GM12878 (cell line): ENCODE measurements around the gene TMEM132C. TPM values are rescaled to one million over a fixed set of nuclear protein-coding genes. Genes with fewer than 3 reads are reported as not detected.

Source experiments
- ATAC-seq: fragments of 200-7000 bp; cut with Tn5 transposase; 3 replicates; pipeline ENCODE4 v1.9.1; 2020; ENCODE audit warnings: mild to moderate bottlenecking, moderate library complexity
- BruUV-seq: library from RNA; stranded (reverse); fragments of 400-500 nt; replicated peaks from 2 replicates; lab custom pipeline; 2021; lab: Mats Ljungman, UMichigan
- CTCF ChIA-PET: fragments of 300-600 bp; sonication (Branson Sonifier 250); formaldehyde crosslinking; extraction: SDS; loops from one replicate; lab custom pipeline; 2021; ENCODE audit warnings: inconsistent platforms; lab: Yijun Ruan, JAX
- POLR2A ChIA-PET: fragments of 350-600 bp; formaldehyde crosslinking; extraction: SDS; loops from one replicate; lab custom pipeline; 2021; ENCODE audit warnings: inconsistent platforms; lab: Charles Lee
- RAD21 ChIA-PET: fragments of 300-600 bp; sonication (Branson Sonifier 250); formaldehyde crosslinking; loops from one replicate; lab custom pipeline; 2023; ENCODE audit warnings: antibody characterized with exemption; ENCODE audit not compliant: unreplicated experiment; lab: Charles Lee
- SMC1A ChIA-PET: fragments of 300-600 bp; sonication (Branson Sonifier 250); formaldehyde crosslinking; loops from one replicate; lab custom pipeline; 2023; ENCODE audit not compliant: unreplicated experiment, uncharacterized antibody; lab: Charles Lee
- DNase-seq: peaks from one replicate; pipeline ENCODE4 v3.0.0-alpha.2; 2011; ENCODE audit warnings: low read depth, low spot score
- FAIRE-seq: peaks from 3 replicates; lab custom pipeline; 2011; peaks lifted over from hg19 to GRCh38; lab: Jason Lieb, UNC
- H2AFZ ChIP-seq: 2 replicates; pipeline ENCODE4 v1.6.0; 2011; ENCODE audit warnings: low read depth, low read length, control low read depth; ENCODE audit not compliant: control insufficient read depth
- H3K27ac ChIP-seq: 2 replicates; pipeline ENCODE4 v1.5.1; 2011; ENCODE audit warnings: control low read depth; ENCODE audit not compliant: control insufficient read depth, insufficient read depth
- H3K27me3 ChIP-seq, 2 experiments: replicated peaks in 1 of 2; 2 replicates each; pipeline versions ENCODE4 v1.6.0 to v1.6.1; 2011; ENCODE audit warnings: low read length in 1 of 2; ENCODE audit not compliant: control insufficient read depth in 2 of 2, insufficient read depth in 2 of 2
- H3K36me3 ChIP-seq, 2 experiments: 2 replicates each; pipeline ENCODE4 v1.5.1; 2011; ENCODE audit warnings: low read length in 1 of 2; ENCODE audit not compliant: control insufficient read depth in 2 of 2, insufficient read depth in 2 of 2
- H3K4me1 ChIP-seq: 2 replicates; pipeline ENCODE4 v1.6.1; 2011; ENCODE audit warnings: mild to moderate bottlenecking, low read length, moderate library complexity, mixed read lengths; ENCODE audit not compliant: control insufficient read depth, insufficient read depth
- H3K4me2 ChIP-seq: 2 replicates; pipeline ENCODE4 v1.6.0; 2011; ENCODE audit warnings: control low read depth; ENCODE audit not compliant: control insufficient read depth, insufficient read depth
- H3K4me3 ChIP-seq: fragments of 200-600 bp; sonication (generic); 2 replicates; pipeline ENCODE4 v1.5.1; 2016
- H3K79me2 ChIP-seq: 2 replicates; pipeline ENCODE4 v1.6.0; 2011; ENCODE audit warnings: low read length; ENCODE audit not compliant: control insufficient read depth, insufficient read depth
- H3K9ac ChIP-seq: 2 replicates; pipeline ENCODE4 v1.8.0; 2011; ENCODE audit warnings: low read length, control low read depth, mixed read lengths; ENCODE audit not compliant: control insufficient read depth, insufficient read depth
- H3K9me3 ChIP-seq: replicated peaks from 3 replicates; pipeline ENCODE4 v1.5.1; 2011; ENCODE audit warnings: mild to moderate bottlenecking, low read length; ENCODE audit not compliant: control insufficient read depth, insufficient read depth
- H4K20me1 ChIP-seq: 2 replicates; pipeline ENCODE4 v1.6.0; 2011; ENCODE audit not compliant: control insufficient read depth, insufficient read depth
- ATF7 ChIP-seq: fragments of 450-650 bp; IDR thresholded peaks from 2 replicates; pipeline ENCODE4 v1.6.1; 2016; ENCODE audit warnings: low read depth, mild to moderate bottlenecking
- CREM ChIP-seq: IDR thresholded peaks from 2 replicates; pipeline ENCODE4 v1.6.1; 2014; ENCODE audit warnings: antibody characterized with exemption, low read depth
- E4F1 ChIP-seq: fragments of 450-650 bp; IDR thresholded peaks from 2 replicates; pipeline ENCODE4 v1.6.1; 2018; ENCODE audit warnings: borderline replicate concordance, mild to moderate bottlenecking; ENCODE audit not compliant: partially characterized antibody
- ETV6 ChIP-seq, 2 experiments: fragments of 450-650 bp in 1 of 2; IDR thresholded peaks in 1 of 2; conservative IDR thresholded peaks in 1 of 2; 2 replicates each; pipeline ENCODE4 v1.6.1; 2014; ENCODE audit warnings: antibody characterized with exemption in 1 of 2, borderline replicate concordance in 1 of 2, low read depth in 1 of 2, mild to moderate bottlenecking in 1 of 2, moderate library complexity in 1 of 2
- EZH2 ChIP-seq: IDR thresholded peaks from 2 replicates; pipeline ENCODE4 v1.6.1; 2012; ENCODE audit warnings: low read depth, mild to moderate bottlenecking, control low read depth, inconsistent platforms, low read length, borderline replicate concordance; ENCODE audit not compliant: control insufficient read depth
- FOXK2 ChIP-seq: fragments of 450-650 bp; IDR thresholded peaks from 2 replicates; pipeline ENCODE4 v1.6.1; 2017; ENCODE audit warnings: mild to moderate bottlenecking, moderate library complexity
- MXI1 ChIP-seq: fragments of 150-350 bp; IDR thresholded peaks from 2 replicates; pipeline ENCODE4 v1.6.1; 2011; ENCODE audit warnings: low read depth, mild to moderate bottlenecking, inconsistent platforms, low read length, improper control_type of control experiment
- MYC ChIP-seq: IDR thresholded peaks from 2 replicates; pipeline ENCODE4 v1.6.1; 2011; ENCODE audit warnings: mild to moderate bottlenecking, low read length, moderate library complexity, inconsistent platforms; ENCODE audit not compliant: insufficient read depth, insufficient replicate concordance, insufficient read length, severe bottlenecking
- NR2F1 ChIP-seq: fragments of 450-650 bp; conservative IDR thresholded peaks from 2 replicates; pipeline ENCODE4 v1.6.1; 2017; ENCODE audit warnings: mild to moderate bottlenecking
- PKNOX1 ChIP-seq: fragments of 450-650 bp; IDR thresholded peaks from 2 replicates; pipeline ENCODE4 v1.6.1; 2016; ENCODE audit warnings: mild to moderate bottlenecking
- POLR2AphosphoS2 ChIP-seq: IDR thresholded peaks from 2 replicates; pipeline ENCODE4 v1.6.1; 2011; ENCODE audit warnings: low read depth, mild to moderate bottlenecking, low read length, improper control_type of control experiment, moderate library complexity
- POLR2AphosphoS5 ChIP-seq: IDR thresholded peaks from 2 replicates; pipeline ENCODE4 v1.6.1; 2011; ENCODE audit warnings: mild to moderate bottlenecking, low read length, inconsistent platforms
- RELB ChIP-seq: fragments of 450-650 bp; IDR thresholded peaks from 2 replicates; pipeline ENCODE4 v1.6.1; 2017; ENCODE audit warnings: low read depth, mild to moderate bottlenecking, moderate library complexity
- SMAD1 ChIP-seq: fragments of 450-650 bp; IDR thresholded peaks from 2 replicates; pipeline ENCODE4 v1.6.1; 2018; ENCODE audit warnings: mild to moderate bottlenecking, low read depth; ENCODE audit not compliant: partially characterized antibody
- STAT3 ChIP-seq: IDR thresholded peaks from 2 replicates; pipeline ENCODE4 v1.6.1; 2011; ENCODE audit warnings: low read depth, low read length, improper control_type of control experiment
- TBL1XR1 ChIP-seq: IDR thresholded peaks from 2 replicates; pipeline ENCODE4 v1.6.1; 2012; ENCODE audit warnings: low read depth, low read length, improper control_type of control experiment
- ZBTB33 ChIP-seq: fragments of 450-650 bp; IDR thresholded peaks from 2 replicates; pipeline ENCODE4 v1.6.1; 2017; ENCODE audit warnings: mild to moderate bottlenecking
- ZNF622 ChIP-seq: fragments of 450-650 bp; IDR thresholded peaks from 2 replicates; pipeline ENCODE4 v1.6.1; 2017; ENCODE audit warnings: mild to moderate bottlenecking, inconsistent platforms
- WGBS: methylation state at CpG from one replicate; pipeline ENCODE4 v1.1.6; 2016; ENCODE audit warnings: low lambda C conversion rate; ENCODE audit not compliant: insufficient replicate concordance, insufficient coverage; ENCODE audit errors: missing lambda C conversion rate; 5-methylcytosine and 5-hydroxymethylcytosine counted together
- in situ Hi-C: fragments of 300-500 bp; cut with MboI; formaldehyde crosslinking; loops from 9 replicates; pipeline ENCODE4 v1.14.3; 2018; ENCODE audit warnings: mixed read lengths
- intact Hi-C: fragments of 100-400 bp; cut with micrococcal nuclease; formaldehyde crosslinking; loops from one replicate; pipeline ENCODE4 v1.14.2; 2022; ENCODE audit not compliant: unreplicated experiment
- polyA plus RNA-seq, 11 experiments: library from polyadenylated mRNA; depleted of rRNA in 4 of 11; unstranded in 6 of 11; stranded (reverse) in 5 of 11; fragments of >200 nt; fragmentation: Nextera tagmentation in 4 of 11; fragmentation: Illumina TruSeq in 1 of 11; extraction: Ambion mirVana in 4 of 11; extraction: Trizol in 1 of 11; gene quantifications; 1 replicate in 1 of 11; 2 replicates in 10 of 11; pipeline versions ENCODE4 v1.2.1 to v1.2.3, GENCODE V29; 2011 to 2016; ENCODE audit warnings: inconsistent platforms in 2 of 11, missing spikeins in 2 of 11, low read depth in 1 of 11
- total RNA-seq, 4 experiments: library from RNA; depleted of rRNA in 3 of 4; stranded (reverse); fragments of >200 nt in 3 of 4; fragmentation: Illumina TruSeq in 1 of 4; extraction: Trizol in 1 of 4; gene quantifications; 2 replicates each; pipeline versions ENCODE4 v1.2.1 to v1.2.3, GENCODE V29; 2013 to 2021

Gene TMEM132C
- total and polyA plus RNA-seq, 10 of the 15 experiments (the other 5 are each of a cell fraction or from before 2014, with no cell fraction given): not detected

- ChIA-PET RAD21 (no interaction called here), CTCF (no interaction called here), SMC1A (no interaction called here), POLR2A (no interaction called here)
- BruUV-seq: no TSS peak
- H3K36me3 ChIP-seq: no peaks in the 10 kb centered on the region
- no peak overlapping the region for H3K4me3 ChIP-seq
- H3K4me2 ChIP-seq: no peak overlapping the region
- H3K9me3 ChIP-seq: no peaks in the 10 kb centered on the region; the same call in 1 of the 3 replicates
- no peak overlapping the region for H3K27ac ChIP-seq
- 10% methylated on average over 6 of the region's 6 CpGs for WGBS
- H3K27me3 ChIP-seq: no peaks in the 10 kb centered on the region
- no peak overlapping the region for H3K9ac ChIP-seq
- FAIRE-seq (no peak), ATAC-seq (no peak), DNase-seq (no peak)
- intact Hi-C loops (no loop called here), in situ Hi-C loops (no loop called here)
- H4K20me1 ChIP-seq: no peaks in the 10 kb centered on the region
- TF ChIP-seq ZNF622 (no peak), POLR2AphosphoS2 (no peak), STAT3 (no peak), EZH2 (no peak), E4F1 (no peak), TBL1XR1 (no peak), MYC (no peak), ZBTB33 (no peak), MXI1 (no peak), ETV6 (conservative IDR thresholded peaks at IDR 0.05 in 1 of 2, IDR thresholded peaks at IDR 0.05 in 1 of 2; ENCODE audit: borderline replicate concordance in 1 of 2, low read depth in 1 of 2) (no peak), SMAD1 (no peak), NR2F1 (no peak), PKNOX1 (no peak), RELB (no peak), CREM (no peak), FOXK2 (no peak), POLR2AphosphoS5 (no peak), ATF7 (no peak)
- H2AFZ ChIP-seq: no peak overlapping the region
- no peaks in the 10 kb centered on the region for H3K79me2 ChIP-seq
- H3K4me1 ChIP-seq: no peaks in the 10 kb centered on the region
Measured at GRCh38 chr12:128712622-128713021, 445.7 kb downstream of the TMEM132C start.
